GM12873 (cell line): ENCODE data around the gene ADAT1.

Source experiments
- CTCF ChIP-seq: IDR thresholded peaks from 2 replicates; pipeline ENCODE4 v1.5.1; 2012; ENCODE audit warnings: low read depth, mild to moderate bottlenecking, moderate library complexity, low read length, control low read depth; ENCODE audit not compliant: insufficient read depth; ENCODE audit errors: missing control alignments

The ADAT1 gene

GRCh38 chr16:75618780-75619179 is 4.3 kb downstream of the ADAT1 start:
- no peak for TF ChIP-seq CTCF

GRCh38 chr16:75617121-75617520 is 6.0 kb downstream of the ADAT1 start:
- TF ChIP-seq CTCF, result no peak

DNA sequence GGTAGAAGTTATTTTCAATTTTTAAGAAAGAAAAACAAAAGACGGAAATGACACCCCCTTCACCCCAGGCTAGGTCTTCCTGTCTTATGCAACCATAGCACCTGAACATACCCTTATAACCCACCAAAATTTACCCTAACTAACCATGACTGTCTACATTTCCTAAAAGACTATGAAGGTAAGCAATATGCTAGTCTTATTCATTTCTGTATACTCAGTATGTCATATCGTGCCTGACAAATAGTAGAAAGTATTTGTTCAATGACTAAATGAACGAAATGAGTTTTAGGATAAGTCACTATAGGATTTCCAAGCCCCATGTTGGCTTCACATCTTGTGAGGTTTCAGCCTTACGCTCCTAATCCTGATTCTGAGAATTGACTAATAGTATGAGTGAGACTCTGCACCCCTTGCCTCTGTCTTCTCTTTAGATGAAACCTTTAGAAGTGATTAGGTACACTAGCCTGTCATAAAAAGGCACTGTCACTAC is 6.5 kb downstream of the ADAT1 start:
- no peak for TF ChIP-seq CTCF

GRCh38 chr16:75615619-75616018 is 7.5 kb downstream of the ADAT1 start:
- no peak for TF ChIP-seq CTCF

DNA sequence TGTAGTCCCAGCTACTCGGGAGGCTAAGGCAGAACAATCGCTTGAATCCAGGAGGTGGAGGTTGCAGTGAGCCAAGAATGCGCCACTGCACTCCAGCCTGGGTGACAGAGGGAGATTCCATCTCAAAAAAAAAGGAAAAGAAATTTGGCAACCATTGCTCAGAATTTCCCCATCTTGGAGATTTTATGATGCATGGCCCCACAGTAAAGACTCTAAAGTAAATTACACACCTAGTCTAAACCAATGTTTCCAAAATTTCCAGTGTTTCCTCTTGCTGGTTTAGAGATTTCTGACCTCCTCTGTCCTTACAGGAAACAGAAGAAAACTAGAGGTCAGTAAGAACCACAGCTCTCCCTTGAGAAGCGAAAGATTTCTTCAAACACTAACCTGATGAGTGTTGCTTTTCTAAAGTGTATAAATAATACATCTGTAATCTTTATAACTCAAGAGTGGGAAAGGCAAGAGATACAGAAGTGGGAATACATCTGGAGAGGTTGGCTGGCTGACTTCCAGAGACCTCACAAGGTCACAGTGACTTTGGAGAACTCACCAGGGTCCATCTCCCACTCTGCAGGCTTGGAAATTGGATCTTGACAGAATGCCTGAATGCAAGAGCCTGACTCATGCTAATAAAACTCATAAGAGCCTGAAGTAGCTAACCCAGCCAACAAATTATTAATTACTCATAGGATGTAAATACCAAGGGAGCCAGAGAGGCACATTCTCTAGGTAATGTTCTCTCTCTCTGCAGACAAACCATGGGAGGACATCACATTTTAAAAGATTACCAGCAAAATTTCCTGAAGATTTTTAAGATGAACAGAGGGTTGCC is 8.8 kb downstream of the ADAT1 start:
- TF ChIP-seq CTCF, result no peak

GRCh38 chr16:75606507-75606906 is 16.6 kb downstream of the ADAT1 start:
- no peak for TF ChIP-seq CTCF

- TF ChIP-seq CTCF, result no peak
Measured at GRCh38 chr16:75603241-75603640, 19.8 kb downstream of the ADAT1 start.
